HG03066 (cell line): ENCODE data around the gene ZFHX3.

Experiments
- ATAC-seq: cut with Tn5 transposase; IDR thresholded peaks from one replicate; pipeline ENCODE4 v1.9.1; 2021; ENCODE audit warnings: low read depth; ENCODE audit not compliant: unreplicated experiment

Gene ZFHX3

GRCh38 chr16:72859581-72859980 is 188.3 kb downstream of the ZFHX3 start:
- no peak for ATAC-seq

- no peak for ATAC-seq
Observed at GRCh38 chr16:72858665-72859493, 189.0 kb downstream of the ZFHX3 start.

- no peak for ATAC-seq
Observed at GRCh38 chr16:72857834-72858664, 189.9 kb downstream of the ZFHX3 start.

GRCh38 chr16:72856797-72857196 is 191.1 kb downstream of the ZFHX3 start:
- ATAC-seq, result no peak

GRCh38 chr16:72854267-72854959 is 193.5 kb downstream of the ZFHX3 start:
- no peak for ATAC-seq

- ATAC-seq, result no peak
Observed at GRCh38 chr16:72853575-72854266, 194.2 kb downstream of the ZFHX3 start.

- ATAC-seq, result no peak
Observed at GRCh38 chr16:72852421-72852820, 195.5 kb downstream of the ZFHX3 start.

GRCh38 chr16:72850853-72851252 is 197.1 kb downstream of the ZFHX3 start:
- no peak for ATAC-seq

GRCh38 chr16:72850021-72850420 is 197.9 kb downstream of the ZFHX3 start:
- ATAC-seq, result no peak

- no peak for ATAC-seq
Observed at GRCh38 chr16:72848759-72849664, 198.9 kb downstream of the ZFHX3 start.

- no peak for ATAC-seq
Observed at GRCh38 chr16:72848028-72848400, 199.9 kb downstream of the ZFHX3 start.

- peak; percentile 62 for ATAC-seq
Observed at GRCh38 chr16:72847187-72848027, 200.5 kb downstream of the ZFHX3 start.

GRCh38 chr16:72846594-72846993 is 201.3 kb downstream of the ZFHX3 start:
- ATAC-seq, result no peak

GRCh38 chr16:72845322-72846020 is 202.5 kb downstream of the ZFHX3 start:
- ATAC-seq, result no peak

GRCh38 chr16:72844225-72844920 is 203.6 kb downstream of the ZFHX3 start:
- ATAC-seq, result no peak

GRCh38 chr16:72841506-72841905 is 206.4 kb downstream of the ZFHX3 start:
- no peak for ATAC-seq

GRCh38 chr16:72840631-72841381 is 207.1 kb downstream of the ZFHX3 start:
- no peak for ATAC-seq
